GM18867 (cell line): ENCODE measurements around the gene GSS.

Experiments used
- ATAC-seq: cut with Tn5 transposase; IDR thresholded peaks from one replicate; pipeline ENCODE4 v1.9.1; 2021; ENCODE audit warnings: mild to moderate bottlenecking, moderate library complexity; ENCODE audit not compliant: unreplicated experiment

Gene GSS

DNA sequence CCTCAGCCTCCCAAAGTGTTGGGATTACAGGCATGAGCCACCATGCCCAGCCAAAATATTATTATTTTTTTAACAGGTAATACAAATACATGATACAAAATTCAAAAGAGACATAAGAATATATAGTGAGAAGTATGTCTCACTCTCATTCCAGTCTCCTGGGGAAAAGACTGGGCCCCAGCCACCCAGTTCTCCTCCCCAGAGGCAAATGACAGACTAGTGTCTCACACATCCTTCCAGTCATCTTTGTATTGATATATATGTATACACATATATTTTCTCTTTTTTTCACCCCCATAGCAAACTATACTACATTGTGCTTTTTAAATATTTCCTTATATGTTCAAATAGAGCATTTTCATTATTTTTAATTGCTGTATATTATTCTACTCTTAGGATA is 8.3 kb downstream of the GSS start:
- ATAC-seq, result no peak

DNA sequence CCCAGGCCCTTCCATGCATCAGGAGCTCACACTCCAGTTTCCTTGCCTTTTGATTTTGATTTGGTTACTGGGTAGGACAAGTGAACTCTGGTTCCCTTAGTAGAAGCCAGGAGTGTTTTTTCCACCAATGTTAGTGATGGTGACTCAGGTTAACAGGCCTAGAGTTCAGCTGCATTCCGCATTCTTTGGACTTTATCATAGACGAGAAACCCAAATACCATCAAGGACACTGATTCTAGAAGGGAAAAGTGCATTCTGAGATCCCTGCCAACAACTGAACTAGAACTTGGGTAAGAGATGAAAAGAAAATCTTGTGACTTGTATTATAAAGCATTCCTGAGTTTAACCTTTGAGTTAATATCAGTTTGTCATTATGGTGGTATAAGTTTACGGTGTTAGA is 8.9 kb downstream of the GSS start:
- ATAC-seq, result no peak

DNA sequence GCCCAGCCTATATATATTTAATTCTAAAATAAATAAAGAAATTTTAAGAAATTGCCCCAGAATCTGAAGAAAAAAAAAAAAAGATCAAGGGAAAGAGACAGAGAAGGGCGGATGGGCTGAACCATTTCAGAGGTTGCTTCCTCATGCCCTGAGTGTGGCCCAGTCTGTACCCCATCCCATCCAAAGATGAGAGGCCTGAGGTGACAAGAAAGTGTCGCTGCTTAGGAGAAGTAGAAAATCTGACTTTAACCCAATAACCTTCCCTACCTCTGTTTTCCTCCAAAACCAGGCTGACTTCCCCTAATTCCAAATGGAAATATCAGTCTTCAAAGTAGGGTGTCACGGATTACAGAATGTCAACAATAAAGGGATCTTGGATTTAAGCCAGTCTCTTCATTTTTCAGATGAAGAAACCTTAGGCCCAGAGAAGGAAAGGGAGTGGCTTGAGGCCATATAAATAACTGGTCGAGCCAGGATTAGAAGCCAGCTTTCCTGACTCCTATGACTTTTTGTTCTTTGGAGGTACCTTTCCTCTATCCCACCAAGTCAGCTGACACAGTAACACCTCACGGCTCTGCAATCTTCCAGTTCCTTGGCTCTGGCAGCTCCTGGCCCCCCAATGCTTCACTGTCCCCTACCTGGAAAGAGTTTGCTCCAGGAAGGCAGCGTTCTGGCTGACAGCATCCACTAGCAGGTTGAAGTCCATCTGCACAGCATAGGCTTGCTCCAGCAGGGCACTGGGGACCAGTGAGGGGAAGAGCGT is 10.1 kb downstream of the GSS start:
- ATAC-seq, result no peak

DNA sequence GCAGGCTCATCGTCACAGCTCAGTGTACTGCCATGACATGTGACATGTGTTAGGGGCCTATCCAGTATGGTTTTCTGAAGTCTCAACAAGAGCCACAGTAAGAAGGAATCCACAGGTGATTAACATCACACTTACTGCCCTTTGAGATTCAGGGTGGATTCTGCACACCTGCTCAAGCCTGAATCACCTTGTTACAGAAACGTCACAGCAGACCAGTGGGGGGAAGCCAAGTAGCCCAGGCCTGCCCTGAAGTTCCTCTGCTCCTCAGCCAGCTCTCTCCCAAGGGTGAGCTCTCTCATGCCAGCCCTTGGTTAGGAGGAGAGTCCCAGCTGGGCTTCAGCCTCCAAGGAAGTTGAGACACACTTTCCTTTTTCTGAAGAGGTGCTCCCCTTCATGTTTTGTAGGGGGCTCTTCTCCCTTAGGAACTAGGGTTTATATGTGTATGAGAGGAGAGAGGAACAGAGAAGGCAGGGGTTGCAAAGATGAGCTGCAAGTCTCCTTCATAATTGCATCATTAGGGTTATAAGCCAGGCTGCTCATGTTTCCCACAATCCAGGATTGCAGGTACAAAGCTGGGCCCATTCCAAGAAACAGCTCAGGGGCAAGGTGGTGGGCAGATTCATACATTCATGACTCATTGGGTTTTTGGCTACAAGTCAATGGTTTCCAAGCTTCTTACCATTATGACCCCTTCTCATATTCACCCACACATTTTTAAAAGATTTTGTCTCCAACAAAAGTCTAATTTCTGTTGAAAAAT is 11.6 kb downstream of the GSS start:
- ATAC-seq, result no peak

DNA sequence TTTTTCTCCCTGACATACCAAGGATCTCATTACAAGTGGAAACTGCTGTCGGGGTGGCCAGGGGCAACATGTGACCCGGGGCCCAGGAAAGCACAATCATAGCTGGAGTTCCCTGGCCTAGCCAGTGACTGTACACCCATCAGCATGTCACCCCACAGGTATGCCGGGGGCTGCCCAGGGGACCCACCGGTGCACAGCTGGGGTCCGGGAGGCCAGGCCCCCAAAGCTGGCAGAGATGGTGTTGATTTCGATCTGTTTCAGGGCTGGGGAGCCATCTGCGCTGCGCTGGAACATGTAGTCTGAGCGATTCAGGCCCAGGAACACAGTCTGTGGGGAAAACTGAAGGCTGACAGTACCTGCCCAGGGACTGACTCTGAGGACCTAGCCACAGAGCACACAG is 13.3 kb downstream of the GSS start:
- ATAC-seq, result no peak

DNA sequence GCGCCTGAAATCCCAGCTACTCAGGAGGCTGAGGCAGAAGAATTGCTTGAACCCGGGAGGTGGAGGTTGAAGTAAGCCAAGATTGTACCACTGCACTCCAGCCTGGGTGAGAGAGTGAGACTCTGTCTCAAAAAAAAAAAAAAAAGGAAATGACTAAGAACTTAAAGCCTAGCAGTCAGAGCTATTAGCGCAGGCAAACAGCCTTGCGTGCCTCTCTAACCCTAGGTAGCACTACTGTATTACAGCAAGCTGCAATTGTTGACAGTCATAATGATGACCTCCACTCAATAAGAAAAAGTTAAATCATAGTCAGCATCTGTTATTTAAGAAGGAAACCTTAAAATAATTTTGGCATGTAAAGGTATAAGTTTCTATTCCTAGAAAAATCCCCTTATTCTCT is 14.4 kb downstream of the GSS start:
- ATAC-seq, result no peak

DNA sequence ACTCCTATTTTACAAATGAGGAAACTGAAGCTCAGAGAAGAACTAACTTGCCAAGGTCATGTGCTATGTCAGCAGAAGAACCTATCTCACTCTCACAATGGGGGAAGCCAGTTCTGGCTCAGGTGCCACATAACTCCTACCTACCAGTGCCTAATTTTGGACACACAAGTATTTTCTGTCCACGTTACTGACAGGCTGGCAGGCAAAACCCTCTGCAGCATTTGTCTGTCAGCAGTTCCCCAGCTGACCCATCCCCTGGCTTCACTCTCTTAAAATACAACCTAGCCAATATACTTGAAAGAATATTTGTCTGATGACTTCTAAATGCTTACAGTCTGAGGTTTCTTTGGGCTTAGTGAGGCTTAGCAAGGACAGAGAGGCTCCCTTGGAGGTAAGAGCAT is 15.5 kb downstream of the GSS start:
- ATAC-seq, result no peak

DNA sequence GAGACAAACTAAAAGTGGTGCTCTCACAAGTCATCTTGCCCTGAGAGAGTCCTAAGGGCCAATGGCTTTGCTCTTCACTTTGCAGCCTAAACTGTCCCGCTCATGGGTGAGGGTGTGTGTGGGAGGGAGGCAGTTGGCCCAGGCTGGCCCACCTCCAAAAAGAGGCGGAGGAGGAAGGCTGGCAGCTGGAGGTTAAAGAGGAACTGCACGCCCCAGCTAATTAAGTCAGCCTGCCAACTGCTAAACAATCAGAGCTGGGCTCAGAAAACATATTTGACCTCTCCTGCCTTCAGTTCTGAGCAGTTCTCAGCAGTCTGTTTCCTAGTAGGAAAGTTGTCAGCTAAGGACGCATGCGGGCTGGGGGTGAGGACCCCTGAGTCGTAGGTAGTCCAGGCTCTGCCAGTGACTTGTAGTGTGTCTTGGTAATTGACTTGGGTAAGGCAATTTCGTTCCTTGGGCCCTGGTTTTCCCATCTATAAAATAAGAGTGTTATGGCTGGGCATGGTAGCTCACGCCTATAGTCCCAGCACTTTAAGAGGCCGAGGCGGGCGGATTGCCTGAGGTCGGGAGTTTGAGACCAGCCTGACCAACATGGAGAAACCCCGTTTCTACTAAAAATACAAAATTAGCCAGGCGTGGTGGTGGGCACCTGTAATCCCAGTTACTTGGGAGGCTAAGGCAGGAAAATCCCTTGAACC is 17.0 kb downstream of the GSS start:
- ATAC-seq, result no peak

DNA sequence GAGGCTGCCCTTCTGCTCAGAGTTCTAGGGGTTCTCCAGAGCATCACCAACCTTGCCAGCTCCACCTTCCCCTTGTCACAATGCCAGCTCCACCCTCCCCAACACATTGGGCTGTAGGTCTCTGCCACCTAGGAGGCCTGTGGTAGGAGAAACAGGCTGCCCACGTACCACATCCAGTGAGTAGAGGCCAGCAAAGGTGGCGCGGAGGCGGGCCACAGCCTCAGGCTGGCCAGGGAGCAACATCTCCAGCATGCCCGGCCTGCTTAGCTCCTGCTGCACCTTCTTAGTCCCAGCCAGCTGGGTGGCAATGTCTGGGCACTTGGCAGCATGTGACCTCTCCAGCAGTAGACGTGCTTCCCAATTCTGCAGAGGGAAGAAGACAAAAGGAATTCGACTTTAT is 23.8 kb downstream of the GSS start:
- no peak for ATAC-seq

DNA sequence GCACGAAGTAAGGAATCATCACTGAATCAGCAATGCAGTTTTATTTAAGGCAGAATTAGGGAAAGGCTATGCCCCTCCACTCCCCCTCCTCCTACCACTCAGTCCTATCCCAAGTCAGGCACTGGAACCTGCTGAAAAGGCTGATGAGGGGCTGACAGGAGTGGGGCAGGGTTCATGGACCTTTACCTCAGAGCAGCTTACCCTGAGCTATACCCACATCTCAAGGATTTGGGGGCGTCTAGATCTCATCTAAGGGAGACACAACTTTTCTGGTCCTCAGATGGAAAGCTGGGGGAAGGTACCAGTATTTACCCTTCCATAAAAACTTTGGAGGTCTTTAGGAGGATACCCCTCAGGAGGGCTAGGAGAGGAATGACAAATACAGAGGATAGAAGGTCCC is 27.2 kb downstream of the GSS start:
- ATAC-seq, result no peak

DNA sequence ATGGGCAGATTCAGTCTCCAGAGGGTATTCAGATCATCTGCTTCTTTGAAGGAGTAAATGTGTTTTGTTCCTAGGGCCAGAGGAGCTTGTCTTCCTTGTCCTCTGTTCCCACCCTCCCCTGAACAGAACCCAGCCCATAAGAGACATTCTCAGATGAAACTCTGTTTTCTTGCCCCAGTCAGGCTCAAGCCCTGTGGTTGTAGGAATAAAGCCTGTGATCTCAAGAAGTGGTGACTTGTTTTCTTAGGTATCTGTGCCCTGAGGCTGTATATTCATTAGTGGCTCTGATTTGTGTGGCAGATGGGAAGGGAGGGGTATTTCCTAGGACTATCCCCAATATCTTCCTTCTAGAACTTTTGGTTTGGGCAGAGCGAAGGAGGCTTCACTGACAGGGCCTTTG is 27.9 kb downstream of the GSS start:
- no peak for ATAC-seq

DNA sequence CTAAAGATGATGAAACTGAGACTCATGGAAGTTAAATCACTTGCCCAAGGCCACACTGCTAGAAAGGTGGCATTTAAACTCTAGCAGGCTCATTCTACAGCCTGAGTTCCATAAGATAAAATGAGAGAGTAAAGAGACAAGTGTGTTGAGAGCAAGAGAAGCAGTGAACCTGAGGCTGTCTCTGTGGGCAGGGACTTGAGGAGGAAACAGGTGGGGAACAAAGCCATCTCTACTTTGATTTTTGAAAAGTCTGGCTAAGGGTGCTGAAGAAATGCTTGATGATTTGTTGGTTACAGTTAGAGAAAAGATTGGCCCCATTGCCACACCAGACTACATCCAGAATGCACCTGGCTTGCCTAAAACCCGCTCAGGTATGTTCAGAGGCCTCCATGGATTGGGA is 29.0 kb downstream of the GSS start:
- no peak for ATAC-seq

DNA sequence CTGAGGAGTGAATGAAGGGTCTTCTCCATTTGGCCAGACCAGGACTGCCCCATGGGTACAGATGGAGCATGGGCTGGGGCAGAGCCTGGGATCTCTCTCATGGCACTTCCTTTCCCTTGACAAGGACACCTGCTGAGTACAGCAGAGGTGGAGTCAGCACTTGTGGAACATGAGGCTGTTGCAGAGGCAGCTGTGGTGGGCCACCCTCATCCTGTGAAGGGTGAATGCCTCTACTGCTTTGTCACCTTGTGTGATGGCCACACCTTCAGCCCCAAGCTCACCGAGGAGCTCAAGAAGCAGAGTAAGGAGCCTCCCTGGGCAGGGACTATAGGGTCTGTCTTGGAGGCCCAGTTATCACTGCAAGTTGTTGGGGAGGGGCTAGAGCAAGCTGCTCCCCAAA is 29.6 kb downstream of the GSS start:
- no peak for ATAC-seq

DNA sequence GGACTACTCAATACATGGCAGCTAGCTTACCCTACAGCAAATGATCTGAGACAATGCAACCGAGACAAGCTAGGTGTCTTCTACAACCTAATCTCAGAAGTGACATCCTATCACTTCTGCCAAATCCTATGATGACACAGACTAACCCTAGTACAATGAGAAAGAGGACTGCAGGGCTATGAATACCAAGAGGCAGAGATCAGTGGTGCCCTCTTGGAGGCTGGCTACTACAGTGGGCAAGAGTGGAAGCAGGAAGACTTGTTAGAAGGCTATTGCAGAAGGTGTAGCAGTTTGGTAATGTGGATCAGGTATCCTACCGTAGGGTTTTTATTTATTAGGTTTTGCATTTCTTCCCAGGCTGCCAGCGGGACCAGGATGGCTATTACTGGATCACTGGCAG is 30.3 kb downstream of the GSS start:
- no peak for ATAC-seq

DNA sequence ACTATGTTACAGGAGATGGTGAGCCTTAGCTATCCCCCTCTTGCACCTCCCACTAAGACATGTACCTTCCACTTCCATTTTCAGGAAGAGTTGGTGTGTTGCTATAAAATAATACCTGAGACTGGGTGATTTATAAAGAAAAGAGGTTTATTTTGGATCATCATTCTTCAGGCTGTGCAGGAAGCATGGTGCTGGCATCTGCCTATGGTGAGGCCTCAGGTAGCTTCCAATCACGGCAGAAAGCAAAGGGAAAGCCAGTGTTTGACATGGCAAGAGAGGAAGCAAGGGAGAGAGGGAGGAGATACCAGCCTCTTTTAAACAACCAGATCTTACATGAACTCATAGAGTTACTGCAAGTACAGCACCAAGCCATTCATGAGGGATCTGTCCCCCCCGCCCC is 32.2 kb downstream of the GSS start:
- no peak for ATAC-seq

DNA sequence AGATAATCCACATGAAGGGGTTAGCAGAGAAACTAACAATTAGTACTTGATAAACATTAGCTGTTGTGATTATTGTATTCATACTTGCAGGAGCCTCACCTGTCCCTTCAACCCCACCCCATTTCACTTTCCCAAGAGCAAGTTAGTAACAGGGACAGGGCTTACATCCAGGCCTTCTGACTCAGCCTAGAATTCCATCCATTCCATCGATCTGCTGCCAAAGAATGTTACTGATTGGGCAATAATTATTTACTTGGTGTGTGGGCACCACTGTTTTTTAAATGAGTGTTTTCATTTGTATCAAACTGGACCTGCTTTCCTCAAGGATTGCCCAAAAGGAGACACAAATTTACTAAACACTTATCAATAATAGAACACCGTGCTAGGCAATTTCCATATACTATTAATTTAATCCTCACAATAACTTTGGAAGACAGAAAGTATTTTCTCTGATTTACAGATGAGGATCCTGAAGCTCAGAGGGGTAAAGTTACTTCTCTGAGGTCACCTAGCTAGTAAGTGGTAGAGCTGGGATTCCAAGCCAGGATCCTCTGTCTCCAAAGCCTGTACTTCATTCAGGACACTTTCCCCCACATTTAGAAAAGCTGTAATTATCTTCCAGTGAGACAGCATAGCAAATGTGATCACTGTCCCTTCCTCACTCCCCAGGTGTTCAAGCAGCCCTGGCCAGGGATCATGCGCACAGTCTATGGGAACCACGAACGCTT is 32.8 kb downstream of the GSS start:
- no peak for ATAC-seq

DNA sequence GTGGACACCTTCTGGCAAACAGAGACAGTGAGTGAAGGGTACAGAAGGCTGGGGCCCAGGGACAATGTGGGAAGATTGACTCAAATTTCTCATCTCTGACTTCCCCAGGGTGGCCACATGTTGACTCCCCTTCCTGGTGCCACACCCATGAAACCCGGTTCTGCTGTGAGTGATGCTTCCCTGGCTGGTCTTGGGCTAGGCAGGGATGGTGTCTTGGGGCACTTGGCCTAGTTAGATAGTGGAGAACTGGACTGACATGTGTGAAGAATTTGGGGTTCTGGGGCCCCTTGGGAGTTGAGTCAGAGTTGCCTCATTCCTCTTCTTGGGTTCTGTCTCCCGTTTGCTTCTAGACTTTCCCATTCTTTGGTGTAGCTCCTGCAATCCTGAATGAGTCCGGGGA is 34.2 kb downstream of the GSS start:
- ATAC-seq, result no peak

DNA sequence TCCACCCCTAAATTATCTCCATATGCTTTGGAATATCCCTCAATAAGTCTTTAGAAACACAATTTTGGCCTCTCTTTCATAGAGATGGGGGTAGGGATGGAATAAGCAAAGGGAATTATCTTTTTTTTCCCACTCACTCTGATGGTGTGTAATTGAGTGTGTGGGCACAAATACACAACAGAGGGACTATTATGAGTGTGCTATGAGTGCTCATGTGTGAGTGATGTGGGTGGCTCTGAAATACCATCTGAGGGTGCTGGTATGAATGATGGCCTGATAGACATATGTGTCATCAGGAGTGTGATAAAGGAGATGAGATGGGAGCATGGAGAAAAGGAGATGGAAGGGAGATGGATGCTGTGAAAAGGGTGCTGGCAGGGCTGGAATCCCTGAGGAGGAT is 35.6 kb downstream of the GSS start:
- ATAC-seq, result no peak

DNA sequence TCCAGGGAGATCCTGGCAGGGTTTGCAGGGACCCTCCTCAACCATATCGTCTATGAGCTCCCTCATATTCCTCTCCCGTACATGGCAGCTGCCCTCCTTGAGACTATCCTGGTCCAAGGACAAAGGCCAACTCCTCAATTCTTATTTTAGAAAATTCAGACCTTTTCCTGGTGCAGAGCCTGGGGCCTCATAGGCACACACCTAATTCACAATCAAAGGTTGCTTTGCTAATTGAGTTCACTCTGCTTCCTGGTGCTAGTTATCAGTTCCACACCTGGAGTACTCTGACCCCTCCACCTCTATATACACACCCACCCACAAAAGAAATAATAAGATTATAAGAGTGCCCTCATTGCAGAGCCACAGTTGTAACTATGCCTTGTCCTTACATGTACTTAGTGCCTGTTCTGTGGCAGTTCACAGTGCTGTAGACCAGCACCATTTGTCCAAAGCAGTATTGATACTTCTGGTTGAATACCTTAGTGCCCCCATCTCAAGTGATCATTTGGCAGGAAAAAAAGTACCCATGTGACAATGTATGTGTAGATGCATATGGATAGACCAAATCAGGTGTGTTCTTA is 38.7 kb downstream of the GSS start:
- ATAC-seq, result no peak

DNA sequence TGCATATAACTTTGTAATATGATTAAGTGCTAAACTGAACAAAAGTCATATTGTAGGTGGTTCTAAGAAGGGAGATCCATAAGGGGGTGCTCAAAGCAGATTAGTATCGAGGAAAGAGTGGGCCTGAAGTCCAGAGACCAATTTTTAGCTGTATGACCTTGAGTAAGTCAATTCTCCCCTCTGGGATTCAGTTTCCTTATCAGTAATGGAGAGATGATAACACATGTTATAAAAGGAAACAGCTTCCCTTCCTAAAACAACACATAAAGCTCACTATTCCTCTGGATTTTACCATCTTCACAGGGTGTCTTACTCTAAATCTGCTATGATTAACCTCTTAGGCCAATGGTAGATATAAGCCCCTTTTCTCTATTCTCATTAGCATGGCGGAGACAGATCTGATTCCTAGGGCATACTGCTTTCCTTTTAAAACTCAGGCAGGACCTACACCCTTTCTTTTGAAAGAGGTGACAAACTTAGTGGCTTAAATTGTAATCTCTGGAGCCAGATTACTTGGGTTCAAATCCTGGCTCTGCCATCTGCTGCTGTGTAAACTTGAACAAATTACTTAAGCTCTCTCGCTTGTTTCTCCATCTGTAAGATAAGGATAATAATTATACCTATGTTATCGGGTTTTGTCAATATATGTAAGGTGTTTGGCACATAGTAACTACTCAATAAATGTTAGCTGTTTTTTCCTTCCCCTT is 39.7 kb downstream of the GSS start:
- no peak for ATAC-seq
